SK-N-SH treated with all-trans-retinoic acid at 6 μM for 48 hours (cell line): ENCODE data around the gene FGF11.
A peak's percentile ranks its signal among the peaks of the same experiment; 100 is the strongest.

Experiments used
- ATAC-seq: fragments of 200-7000 bp; cut with Tn5 transposase; 3 replicates; pipeline ENCODE4 v1.9.1; 2020; ENCODE audit warnings: mild to moderate bottlenecking, moderate library complexity
- BACH2 ChIP-seq: fragments of 250-450 bp; sonication (Bioruptor Pico); IDR thresholded peaks from 2 replicates; pipeline ENCODE4 v1.9.0; 2021; ENCODE audit warnings: mild to moderate bottlenecking, borderline replicate concordance
- ESRRG ChIP-seq: fragments of 250-450 bp; sonication (Bioruptor Pico); IDR thresholded peaks from 2 replicates; pipeline ENCODE4 v1.6.1; 2021; ENCODE audit warnings: mild to moderate bottlenecking
- ISL1 ChIP-seq: fragments of 250-450 bp; sonication (Bioruptor Pico); IDR thresholded peaks from 2 replicates; pipeline ENCODE4 v2.1.2; 2022; ENCODE audit warnings: mild to moderate bottlenecking, moderate library complexity
- OSR1 ChIP-seq: fragments of 250-450 bp; sonication (Bioruptor Pico); IDR thresholded peaks from 2 replicates; pipeline ENCODE4 v1.8.0; 2022; ENCODE audit warnings: moderate library complexity, mild to moderate bottlenecking, inconsistent platforms
- PPARA ChIP-seq: fragments of 250-450 bp; sonication (Bioruptor Pico); IDR thresholded peaks from 2 replicates; pipeline ENCODE4 v1.5.0; 2020; ENCODE audit warnings: mild to moderate bottlenecking, borderline replicate concordance
- RARB ChIP-seq: fragments of 250-450 bp; sonication (Bioruptor Pico); IDR thresholded peaks from 2 replicates; pipeline ENCODE4 v1.8.0; 2021; ENCODE audit warnings: mild to moderate bottlenecking, moderate library complexity
- SNAI2 ChIP-seq: fragments of 250-450 bp; sonication (Bioruptor Pico); IDR thresholded peaks from 2 replicates; pipeline ENCODE4 v1.5.0; 2020; ENCODE audit warnings: mild to moderate bottlenecking, moderate library complexity
- TCF4 ChIP-seq: fragments of 250-450 bp; sonication (Bioruptor Pico); IDR thresholded peaks from 2 replicates; pipeline ENCODE4 v1.8.0; 2021; ENCODE audit warnings: mild to moderate bottlenecking, moderate library complexity, borderline replicate concordance
- ZC3H10 ChIP-seq: fragments of 250-450 bp; sonication (Bioruptor Pico); IDR thresholded peaks from 2 replicates; pipeline ENCODE4 v1.5.1; 2021; ENCODE audit warnings: mild to moderate bottlenecking, moderate library complexity
- ZFP3 ChIP-seq: fragments of 250-450 bp; sonication (Bioruptor Pico); IDR thresholded peaks from 2 replicates; pipeline ENCODE4 v1.5.0; 2020; ENCODE audit warnings: mild to moderate bottlenecking, moderate library complexity
- ZFP30 ChIP-seq: fragments of 450-650 bp; formaldehyde crosslinking; IDR thresholded peaks from 2 replicates; pipeline ENCODE4 v1.5.0; 2022; ENCODE audit warnings: mild to moderate bottlenecking, moderate library complexity
- ZNF565 ChIP-seq: fragments of 450-650 bp; formaldehyde crosslinking; conservative IDR thresholded peaks from 2 replicates; pipeline ENCODE4 v1.5.0; 2020; ENCODE audit warnings: low read depth, mild to moderate bottlenecking, moderate library complexity
- ZNF8 ChIP-seq: fragments of 450-650 bp; formaldehyde crosslinking; IDR thresholded peaks from 2 replicates; pipeline ENCODE4 v1.5.0; 2020; ENCODE audit warnings: mild to moderate bottlenecking, moderate library complexity
- TF ChIP-seq, protein P1 (sequence below): fragments of 250-450 bp; sonication (Bioruptor Pico); IDR thresholded peaks from 2 replicates; pipeline ENCODE4 v1.8.0; 2020; ENCODE audit warnings: mild to moderate bottlenecking, moderate library complexity, borderline replicate concordance
- TF ChIP-seq, protein P2 (sequence below): fragments of 250-450 bp; sonication (Bioruptor Pico); IDR thresholded peaks from 2 replicates; pipeline ENCODE4 v1.8.0; 2021; ENCODE audit warnings: low read depth, mild to moderate bottlenecking, moderate library complexity, borderline replicate concordance
- TF ChIP-seq, protein P3 (sequence below): fragments of 250-450 bp; sonication (Bioruptor Pico); IDR thresholded peaks from 2 replicates; pipeline ENCODE4 v1.5.0; 2020; ENCODE audit warnings: mild to moderate bottlenecking, moderate library complexity
- TF ChIP-seq, protein P4 (sequence below): fragments of 250-450 bp; sonication (Bioruptor Pico); IDR thresholded peaks from 2 replicates; pipeline ENCODE4 v1.5.1; 2020; ENCODE audit warnings: low read depth, mild to moderate bottlenecking, moderate library complexity

Gene FGF11

DNA sequence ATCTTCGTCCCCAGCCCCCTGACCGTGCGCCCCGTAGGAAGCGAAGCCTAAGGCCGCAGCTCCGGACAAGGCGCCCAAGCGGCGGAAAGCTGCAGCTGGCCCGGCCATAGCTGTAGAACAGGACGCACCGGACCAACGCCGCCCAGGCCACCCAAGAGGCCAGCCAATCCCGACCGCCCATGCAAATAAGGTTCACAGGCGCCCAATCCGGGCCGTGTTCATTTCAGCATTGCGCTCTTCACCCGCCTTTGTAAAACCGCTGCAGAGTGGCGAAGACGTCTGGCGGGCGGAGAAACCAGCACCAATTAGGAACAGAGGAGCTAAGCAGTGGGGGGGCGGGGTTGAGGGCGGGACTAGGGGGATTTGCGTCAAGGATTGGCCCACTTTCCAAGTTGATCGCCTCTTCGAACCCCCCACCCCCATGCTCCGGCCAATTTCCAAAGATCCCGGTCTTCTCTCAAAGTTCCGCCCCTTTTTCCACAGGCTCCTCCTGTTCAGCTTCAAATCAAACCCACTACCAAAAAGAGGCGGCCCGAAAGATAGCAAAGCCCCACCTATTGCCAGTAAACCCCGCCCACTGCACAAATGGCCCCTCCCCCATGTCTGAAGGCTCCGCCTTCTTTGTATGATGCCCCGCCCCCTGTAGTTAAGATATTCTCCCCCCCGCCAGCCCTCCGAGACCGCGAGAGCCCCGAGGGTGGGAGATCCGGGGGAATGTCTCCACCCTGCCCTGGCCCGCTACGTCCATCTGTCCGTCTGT is 35.2 kb upstream of the FGF11 start, which contains the start of gene TMEM256:
Gene TMEM256 (minus strand): TSS at position 121 of the 760 bp plus-strand sequence. CDS start 13 bp downstream, at position 108.
- ATAC-seq = peak; percentile 96
- TF ChIP-seq OSR1 (CRISPR knock-in tag) (no peak), BACH2 (no peak)

DNA sequence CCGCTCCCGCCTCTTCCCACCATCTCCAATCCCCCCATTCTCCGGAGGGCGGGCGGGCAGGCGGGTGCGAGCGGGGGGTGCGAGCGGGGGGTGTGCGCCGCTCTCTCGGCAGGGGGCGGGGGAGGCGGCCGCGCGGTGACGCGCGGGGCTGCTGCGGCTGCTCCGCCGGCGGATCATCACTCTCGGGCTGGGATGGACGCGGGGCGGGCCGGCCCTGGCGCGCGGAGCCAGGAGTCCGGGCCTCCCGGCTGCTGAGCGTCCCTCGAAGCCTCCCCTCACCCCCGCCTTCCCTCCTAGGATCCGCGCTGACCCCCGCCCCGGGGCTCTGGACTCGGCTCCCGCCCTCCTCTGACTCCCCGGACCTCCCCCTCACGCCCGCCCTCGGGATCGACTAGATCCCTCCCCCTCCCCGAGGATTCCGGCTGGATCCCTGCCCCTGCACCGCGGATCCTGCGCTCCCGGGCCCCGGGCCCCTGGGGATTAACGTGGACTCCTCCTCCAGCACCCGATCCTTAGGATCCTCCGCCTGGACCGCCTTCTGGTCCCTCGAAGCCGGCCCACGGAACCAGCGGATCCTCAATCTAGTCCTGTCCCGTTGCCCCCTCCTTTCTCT is 34.5 kb upstream of the FGF11 start:
- ATAC-seq = peak; percentile 36

DNA sequence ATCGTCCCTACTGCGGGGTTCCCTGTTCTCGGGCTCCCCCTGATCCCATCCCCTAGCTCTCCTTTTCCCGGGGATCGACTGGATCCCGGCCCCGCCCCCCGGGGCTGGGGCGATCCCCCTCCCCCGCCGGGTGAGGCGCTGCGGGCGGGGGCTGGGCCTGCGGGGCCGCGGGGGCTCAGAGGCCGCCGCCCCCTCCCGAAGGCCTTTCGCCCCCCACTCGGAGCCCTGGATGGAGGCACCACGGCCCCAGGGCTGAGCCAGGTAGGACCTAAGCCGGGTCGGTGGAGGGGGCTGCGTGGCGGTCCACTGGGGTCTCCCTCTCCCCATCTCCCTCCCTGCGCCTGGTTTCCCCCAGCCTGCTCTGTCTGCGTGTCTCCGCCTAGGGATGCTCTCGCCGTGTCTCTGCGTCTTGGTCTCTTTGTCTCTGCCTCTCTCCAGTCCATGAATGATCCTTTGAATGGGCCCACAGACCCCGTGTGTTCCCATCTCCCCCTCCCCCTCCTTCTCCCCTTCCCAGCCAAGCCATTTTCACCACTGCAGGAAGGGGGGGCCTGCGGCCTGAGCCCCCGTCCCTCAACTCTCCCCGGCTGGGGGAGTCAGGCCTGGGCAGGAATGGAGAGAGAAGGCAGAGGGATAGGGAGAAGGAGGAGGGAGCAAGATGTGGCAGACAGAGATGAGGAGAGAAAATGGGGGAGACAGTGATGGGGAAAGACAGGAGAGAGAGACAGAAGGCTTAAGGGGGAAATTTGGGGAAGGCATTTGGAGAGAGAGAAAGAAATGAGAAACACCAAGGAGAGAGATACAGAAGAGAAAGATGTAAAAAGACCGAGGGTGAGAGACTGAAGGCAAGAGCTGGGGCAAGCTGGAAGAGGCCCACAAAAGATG is 33.7 kb upstream of the FGF11 start:
- TF ChIP-seq TCF4 (no peak), RARB (CRISPR knock-in tag) (no peak)
- TF ChIP-seq, protein P1, sequence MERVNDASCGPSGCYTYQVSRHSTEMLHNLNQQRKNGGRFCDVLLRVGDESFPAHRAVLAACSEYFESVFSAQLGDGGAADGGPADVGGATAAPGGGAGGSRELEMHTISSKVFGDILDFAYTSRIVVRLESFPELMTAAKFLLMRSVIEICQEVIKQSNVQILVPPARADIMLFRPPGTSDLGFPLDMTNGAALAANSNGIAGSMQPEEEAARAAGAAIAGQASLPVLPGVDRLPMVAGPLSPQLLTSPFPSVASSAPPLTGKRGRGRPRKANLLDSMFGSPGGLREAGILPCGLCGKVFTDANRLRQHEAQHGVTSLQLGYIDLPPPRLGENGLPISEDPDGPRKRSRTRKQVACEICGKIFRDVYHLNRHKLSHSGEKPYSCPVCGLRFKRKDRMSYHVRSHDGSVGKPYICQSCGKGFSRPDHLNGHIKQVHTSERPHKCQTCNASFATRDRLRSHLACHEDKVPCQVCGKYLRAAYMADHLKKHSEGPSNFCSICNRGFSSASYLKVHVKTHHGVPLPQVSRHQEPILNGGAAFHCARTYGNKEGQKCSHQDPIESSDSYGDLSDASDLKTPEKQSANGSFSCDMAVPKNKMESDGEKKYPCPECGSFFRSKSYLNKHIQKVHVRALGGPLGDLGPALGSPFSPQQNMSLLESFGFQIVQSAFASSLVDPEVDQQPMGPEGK (CRISPR knock-in tag) = no peak
- peak; percentile 3; the same call in 2 of the 3 replicates for ATAC-seq

More for the DNA sequence above, 34.5 kb upstream of the FGF11 start:
- TF ChIP-seq, protein P2, sequence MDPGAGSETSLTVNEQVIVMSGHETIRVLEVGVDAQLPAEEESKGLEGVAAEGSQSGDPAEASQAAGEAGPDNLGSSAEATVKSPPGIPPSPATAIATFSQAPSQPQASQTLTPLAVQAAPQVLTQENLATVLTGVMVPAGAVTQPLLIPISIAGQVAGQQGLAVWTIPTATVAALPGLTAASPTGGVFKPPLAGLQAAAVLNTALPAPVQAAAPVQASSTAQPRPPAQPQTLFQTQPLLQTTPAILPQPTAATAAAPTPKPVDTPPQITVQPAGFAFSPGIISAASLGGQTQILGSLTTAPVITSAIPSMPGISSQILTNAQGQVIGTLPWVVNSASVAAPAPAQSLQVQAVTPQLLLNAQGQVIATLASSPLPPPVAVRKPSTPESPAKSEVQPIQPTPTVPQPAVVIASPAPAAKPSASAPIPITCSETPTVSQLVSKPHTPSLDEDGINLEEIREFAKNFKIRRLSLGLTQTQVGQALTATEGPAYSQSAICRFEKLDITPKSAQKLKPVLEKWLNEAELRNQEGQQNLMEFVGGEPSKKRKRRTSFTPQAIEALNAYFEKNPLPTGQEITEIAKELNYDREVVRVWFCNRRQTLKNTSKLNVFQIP (CRISPR knock-in tag) = no peak
- TF ChIP-seq ZFP3 (CRISPR knock-in tag) = no peak
- no peak for TF ChIP-seq BACH2
- no peak for TF ChIP-seq ESRRG (CRISPR knock-in tag)
- no peak for TF ChIP-seq ZFP30 (CRISPR knock-in tag)
- no peak for TF ChIP-seq ZNF8 (CRISPR knock-in tag)
- no peak for TF ChIP-seq ZNF565
- TF ChIP-seq, protein P3, sequence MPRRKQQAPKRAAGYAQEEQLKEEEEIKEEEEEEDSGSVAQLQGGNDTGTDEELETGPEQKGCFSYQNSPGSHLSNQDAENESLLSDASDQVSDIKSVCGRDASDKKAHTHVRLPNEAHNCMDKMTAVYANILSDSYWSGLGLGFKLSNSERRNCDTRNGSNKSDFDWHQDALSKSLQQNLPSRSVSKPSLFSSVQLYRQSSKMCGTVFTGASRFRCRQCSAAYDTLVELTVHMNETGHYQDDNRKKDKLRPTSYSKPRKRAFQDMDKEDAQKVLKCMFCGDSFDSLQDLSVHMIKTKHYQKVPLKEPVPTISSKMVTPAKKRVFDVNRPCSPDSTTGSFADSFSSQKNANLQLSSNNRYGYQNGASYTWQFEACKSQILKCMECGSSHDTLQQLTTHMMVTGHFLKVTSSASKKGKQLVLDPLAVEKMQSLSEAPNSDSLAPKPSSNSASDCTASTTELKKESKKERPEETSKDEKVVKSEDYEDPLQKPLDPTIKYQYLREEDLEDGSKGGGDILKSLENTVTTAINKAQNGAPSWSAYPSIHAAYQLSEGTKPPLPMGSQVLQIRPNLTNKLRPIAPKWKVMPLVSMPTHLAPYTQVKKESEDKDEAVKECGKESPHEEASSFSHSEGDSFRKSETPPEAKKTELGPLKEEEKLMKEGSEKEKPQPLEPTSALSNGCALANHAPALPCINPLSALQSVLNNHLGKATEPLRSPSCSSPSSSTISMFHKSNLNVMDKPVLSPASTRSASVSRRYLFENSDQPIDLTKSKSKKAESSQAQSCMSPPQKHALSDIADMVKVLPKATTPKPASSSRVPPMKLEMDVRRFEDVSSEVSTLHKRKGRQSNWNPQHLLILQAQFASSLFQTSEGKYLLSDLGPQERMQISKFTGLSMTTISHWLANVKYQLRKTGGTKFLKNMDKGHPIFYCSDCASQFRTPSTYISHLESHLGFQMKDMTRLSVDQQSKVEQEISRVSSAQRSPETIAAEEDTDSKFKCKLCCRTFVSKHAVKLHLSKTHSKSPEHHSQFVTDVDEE (CRISPR knock-in tag) = no peak
- no peak for TF ChIP-seq SNAI2
- no peak for TF ChIP-seq ZC3H10

DNA sequence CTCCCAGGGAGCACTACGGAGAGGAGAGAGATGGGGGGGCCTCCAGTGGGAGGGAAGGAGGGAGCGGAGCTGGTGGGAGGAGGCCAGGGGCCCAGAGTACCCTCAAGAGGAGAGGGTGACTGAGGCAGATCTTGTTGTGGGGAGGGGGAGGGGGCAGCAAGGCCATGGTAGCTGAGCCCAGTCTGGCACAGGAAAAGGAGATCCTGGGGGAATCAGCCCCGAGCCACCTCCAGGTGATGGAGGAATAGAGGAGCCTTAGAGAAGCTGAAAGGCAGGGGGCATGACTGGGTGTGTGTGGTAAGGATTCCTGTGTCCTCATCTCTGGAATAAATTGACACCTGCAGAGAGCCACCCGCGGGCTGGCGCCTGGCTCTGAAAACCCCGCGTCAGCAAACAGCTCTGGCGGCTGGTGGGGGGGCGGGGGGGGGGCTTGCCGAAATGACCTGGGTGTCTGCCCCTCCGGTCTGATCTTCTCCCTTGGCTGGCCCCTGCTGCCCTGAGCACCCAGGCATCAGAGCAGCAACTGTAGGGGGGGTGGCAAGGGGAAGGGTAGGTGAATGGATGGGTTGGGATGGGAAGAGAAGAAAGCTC is 33.0 kb upstream of the FGF11 start:
- TF ChIP-seq, protein P1 (CRISPR knock-in tag) = no peak
- ATAC-seq = no peak

DNA sequence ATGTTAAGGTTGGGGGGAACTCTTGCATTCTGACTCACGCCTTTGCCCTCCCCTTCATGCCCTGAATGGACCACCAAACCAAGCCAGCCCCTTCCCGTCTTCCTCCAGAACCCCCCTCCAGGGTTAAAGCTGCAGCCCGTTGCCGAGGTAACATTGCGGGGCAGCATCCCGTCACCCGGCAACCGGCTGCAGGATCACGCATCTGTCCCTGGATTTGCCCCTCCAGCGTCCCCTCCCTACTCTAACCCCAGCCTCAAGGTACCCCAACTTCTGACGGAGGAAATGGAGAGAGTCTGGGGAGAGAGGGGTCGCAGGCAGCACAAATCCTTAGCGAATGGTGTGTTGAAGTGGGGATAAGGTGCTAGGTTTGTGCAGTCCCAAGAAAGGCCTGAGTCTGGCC is 32.2 kb upstream of the FGF11 start:
- no peak for TF ChIP-seq ESRRG (CRISPR knock-in tag)
- no peak for TF ChIP-seq ZFP3 (CRISPR knock-in tag)
- no peak for TF ChIP-seq ISL1 (CRISPR knock-in tag)
- TF ChIP-seq, protein P2 (CRISPR knock-in tag) = no peak
- TF ChIP-seq RARB (CRISPR knock-in tag) = no peak
- no peak for TF ChIP-seq ZFP30 (CRISPR knock-in tag)
- TF ChIP-seq, protein P4, sequence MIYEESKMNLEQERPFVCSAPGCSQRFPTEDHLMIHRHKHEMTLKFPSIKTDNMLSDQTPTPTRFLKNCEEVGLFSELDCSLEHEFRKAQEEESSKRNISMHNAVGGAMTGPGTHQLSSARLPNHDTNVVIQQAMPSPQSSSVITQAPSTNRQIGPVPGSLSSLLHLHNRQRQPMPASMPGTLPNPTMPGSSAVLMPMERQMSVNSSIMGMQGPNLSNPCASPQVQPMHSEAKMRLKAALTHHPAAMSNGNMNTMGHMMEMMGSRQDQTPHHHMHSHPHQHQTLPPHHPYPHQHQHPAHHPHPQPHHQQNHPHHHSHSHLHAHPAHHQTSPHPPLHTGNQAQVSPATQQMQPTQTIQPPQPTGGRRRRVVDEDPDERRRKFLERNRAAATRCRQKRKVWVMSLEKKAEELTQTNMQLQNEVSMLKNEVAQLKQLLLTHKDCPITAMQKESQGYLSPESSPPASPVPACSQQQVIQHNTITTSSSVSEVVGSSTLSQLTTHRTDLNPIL = no peak
- TF ChIP-seq PPARA (CRISPR knock-in tag) = no peak
- TF ChIP-seq TCF4 = no peak
- ATAC-seq = no peak
